ENCODE measurements around the gene CALD1.

- TF ChIP-seq YY1 (IDR thresholded peaks at IDR 0.05): no peak
- TF ChIP-seq CTCF (IDR thresholded peaks at IDR 0.05; ENCODE audit: low read depth, low read length, missing input control): no peak
- TF ChIP-seq JUND (IDR thresholded peaks at IDR 0.05): no peak
- TF ChIP-seq RAD21 (IDR thresholded peaks at IDR 0.05): peak in 1 of 2 donors; percentile 11
- no peak for TF ChIP-seq ATF3 (IDR thresholded peaks at IDR 0.05)
- TF ChIP-seq FOXA1 (IDR thresholded peaks at IDR 0.05): no peak
- no peak for TF ChIP-seq REST (IDR thresholded peaks at IDR 0.05)
- no peak for TF ChIP-seq ZBTB33 (IDR thresholded peaks at IDR 0.05)
- no peak for TF ChIP-seq MAX (IDR thresholded peaks at IDR 0.05)
- no peak for TF ChIP-seq SP1 (IDR thresholded peaks at IDR 0.05)
- TF ChIP-seq GABPA (IDR thresholded peaks at IDR 0.05 in 1 of 2, conservative IDR thresholded peaks at IDR 0.05 in 1 of 2): no peak
Observed at GRCh38 chr7:134856691-134857090, 77.3 kb downstream of the CALD1 start.
